SU-DHL-6 (cell line): ENCODE measurements around the gene EMX1.

Experiments
- H2AFZ ChIP-seq: fragments of 200-600 bp; sonication (generic); 2 replicates; pipeline ENCODE4 v1.6.1; 2014; ENCODE audit warnings: low read depth, mild to moderate bottlenecking, moderate library complexity, mixed read lengths, antibody characterized with exemption, low read length; ENCODE audit not compliant: severe bottlenecking
- H3F3A ChIP-seq: fragments of 200-600 bp; shearing (Covaris generic); 2 replicates; pipeline ENCODE4 v1.6.0; 2016; ENCODE audit warnings: antibody characterized with exemption, mild to moderate bottlenecking; ENCODE audit not compliant: insufficient read depth
- H3K27ac ChIP-seq: fragments of 200-600 bp; sonication (generic); 2 replicates; pipeline ENCODE4 v1.5.1; 2016; ENCODE audit warnings: low read depth, mild to moderate bottlenecking, low read length, moderate library complexity, mixed read lengths
- H3K27me3 ChIP-seq: fragments of 200-600 bp; sonication (generic), shearing (Covaris generic); 2 replicates; pipeline ENCODE4 v1.6.0; 2014; ENCODE audit warnings: mild to moderate bottlenecking, low read length
- H3K36me3 ChIP-seq: fragments of 200-600 bp; sonication (generic); 2 replicates; pipeline ENCODE4 v1.6.1; 2014; ENCODE audit warnings: mild to moderate bottlenecking, low read length, mixed read lengths
- H3K4me2 ChIP-seq: fragments of 300-600, 200-600 bp; shearing (Covaris generic), sonication (generic); 2 replicates; pipeline ENCODE4 v1.6.0; 2014; ENCODE audit warnings: low read length, low read depth, mild to moderate bottlenecking; ENCODE audit not compliant: poor library complexity, severe bottlenecking
- H3K4me3 ChIP-seq: fragments of 200-600 bp; sonication (generic); 2 replicates; pipeline ENCODE4 v1.5.1; 2014; ENCODE audit warnings: antibody characterized with exemption, low read length, mild to moderate bottlenecking, mixed read lengths; ENCODE audit not compliant: insufficient read depth, poor library complexity, severe bottlenecking
- H3K79me2 ChIP-seq: fragments of 200-600 bp; sonication (generic); 2 replicates; pipeline ENCODE4 v1.6.1; 2014; ENCODE audit warnings: mild to moderate bottlenecking, low read length, moderate library complexity; ENCODE audit not compliant: insufficient read depth
- H3K9ac ChIP-seq: fragments of 200-600 bp; sonication (generic); 2 replicates; pipeline ENCODE4 v1.7.0; 2014; ENCODE audit warnings: mild to moderate bottlenecking, low read length
- H3K9me2 ChIP-seq: fragments of 200-600 bp; sonication (generic); replicated peaks from 2 replicates; pipeline ENCODE4 v1.6.1; 2014; ENCODE audit warnings: low read length; ENCODE audit not compliant: insufficient read depth
- H3K9me3 ChIP-seq: fragments of 200-600 bp; sonication (generic); 2 replicates; pipeline ENCODE4 v1.6.1; 2014; ENCODE audit warnings: low read length, mixed read lengths; ENCODE audit not compliant: insufficient read depth
- H4K20me1 ChIP-seq: fragments of 200-600 bp; sonication (generic); 2 replicates; pipeline ENCODE4 v1.6.1; 2014; ENCODE audit warnings: low read depth, mild to moderate bottlenecking, antibody characterized with exemption, low read length, moderate library complexity, mixed read lengths
- EZH2phosphoT487 ChIP-seq: fragments of 200-600 bp; sonication (generic), shearing (Covaris generic); conservative IDR thresholded peaks from 2 replicates; pipeline ENCODE4 v1.6.1; 2018; ENCODE audit warnings: mild to moderate bottlenecking, antibody characterized with exemption, low read length, moderate library complexity, mixed read lengths
- TF ChIP-seq, protein P1 (sequence below): fragments of 200-600 bp; sonication (generic); IDR thresholded peaks from one replicate; pipeline ENCODE4 v1.5.1; 2017; ENCODE audit warnings: antibody characterized with exemption, mild to moderate bottlenecking, low read length, moderate library complexity; ENCODE audit not compliant: insufficient read depth, poor library complexity, severe bottlenecking

Gene EMX1

DNA sequence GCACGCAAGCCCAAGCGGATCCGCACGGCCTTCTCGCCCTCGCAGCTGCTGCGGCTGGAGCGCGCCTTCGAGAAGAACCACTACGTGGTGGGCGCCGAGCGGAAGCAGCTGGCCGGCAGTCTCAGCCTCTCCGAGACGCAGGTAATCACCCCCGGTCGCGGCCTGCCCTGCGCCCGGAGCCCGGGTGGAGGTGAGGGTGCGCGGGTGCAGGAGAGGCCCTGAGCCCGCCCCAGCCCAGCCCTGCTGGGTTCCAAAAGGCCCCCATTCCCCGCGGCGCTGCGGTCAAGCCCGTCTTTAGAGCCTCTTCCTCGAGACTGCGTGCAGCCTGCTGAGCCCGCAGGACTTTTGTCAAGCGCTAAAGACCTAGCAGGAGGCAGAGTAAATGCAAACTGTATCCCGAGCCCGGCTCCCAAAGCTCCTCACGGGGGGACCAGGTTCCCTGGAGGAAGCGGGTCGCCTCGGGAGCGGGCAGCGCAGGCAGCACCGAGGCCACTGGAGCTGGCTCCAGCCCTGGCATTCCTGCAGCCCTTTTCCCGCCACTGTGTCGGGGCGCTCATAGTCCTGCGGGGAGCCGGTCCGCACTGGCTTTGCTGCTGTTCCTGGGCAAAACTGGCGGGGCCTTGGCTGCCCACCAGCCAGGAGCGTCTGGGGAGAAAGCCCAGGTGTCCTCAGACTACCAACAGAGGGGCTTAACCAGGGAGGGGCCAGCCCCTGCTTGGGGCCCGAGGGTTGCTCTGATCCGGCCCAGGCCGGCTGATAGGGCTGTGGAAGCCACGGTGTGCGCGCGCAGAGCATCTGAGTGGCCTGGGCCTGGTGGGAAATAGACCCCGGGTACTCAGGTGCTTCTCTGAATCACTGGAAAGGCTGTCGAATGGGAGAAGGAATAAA lies 7.3 kb downstream of the EMX1 start:
- no peak overlapping the region for H3K4me3 ChIP-seq
- H3K36me3 ChIP-seq: no peaks in the 10 kb centered on the region
- no peaks in the 10 kb centered on the region for H3K79me2 ChIP-seq
- no peak overlapping the region for H3K4me2 ChIP-seq
- TF ChIP-seq, protein P1, sequence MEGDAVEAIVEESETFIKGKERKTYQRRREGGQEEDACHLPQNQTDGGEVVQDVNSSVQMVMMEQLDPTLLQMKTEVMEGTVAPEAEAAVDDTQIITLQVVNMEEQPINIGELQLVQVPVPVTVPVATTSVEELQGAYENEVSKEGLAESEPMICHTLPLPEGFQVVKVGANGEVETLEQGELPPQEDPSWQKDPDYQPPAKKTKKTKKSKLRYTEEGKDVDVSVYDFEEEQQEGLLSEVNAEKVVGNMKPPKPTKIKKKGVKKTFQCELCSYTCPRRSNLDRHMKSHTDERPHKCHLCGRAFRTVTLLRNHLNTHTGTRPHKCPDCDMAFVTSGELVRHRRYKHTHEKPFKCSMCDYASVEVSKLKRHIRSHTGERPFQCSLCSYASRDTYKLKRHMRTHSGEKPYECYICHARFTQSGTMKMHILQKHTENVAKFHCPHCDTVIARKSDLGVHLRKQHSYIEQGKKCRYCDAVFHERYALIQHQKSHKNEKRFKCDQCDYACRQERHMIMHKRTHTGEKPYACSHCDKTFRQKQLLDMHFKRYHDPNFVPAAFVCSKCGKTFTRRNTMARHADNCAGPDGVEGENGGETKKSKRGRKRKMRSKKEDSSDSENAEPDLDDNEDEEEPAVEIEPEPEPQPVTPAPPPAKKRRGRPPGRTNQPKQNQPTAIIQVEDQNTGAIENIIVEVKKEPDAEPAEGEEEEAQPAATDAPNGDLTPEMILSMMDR: no peak
- TF ChIP-seq EZH2phosphoT487: no peak
- no peaks in the 10 kb centered on the region for H3F3A ChIP-seq
- no peak overlapping the region for H3K27ac ChIP-seq
- no peak overlapping the region for H2AFZ ChIP-seq
- no peaks in the 10 kb centered on the region for H3K9me3 ChIP-seq
- H4K20me1 ChIP-seq: no peaks in the 10 kb centered on the region
- H3K27me3 ChIP-seq: no peaks in the 10 kb centered on the region
- no peaks in the 10 kb centered on the region for H3K9me2 ChIP-seq
- no peak overlapping the region for H3K9ac ChIP-seq

GRCh38 chr2:72925328-72925943 lies 8.1 kb downstream of the EMX1 start:
- H3K9me2 ChIP-seq: no peaks in the 10 kb centered on the region
- TF ChIP-seq, protein P1: no peak
- TF ChIP-seq EZH2phosphoT487: no peak
- H3K36me3 ChIP-seq: no peaks in the 10 kb centered on the region
- no peaks in the 10 kb centered on the region for H3K27me3 ChIP-seq
- H3K9ac ChIP-seq: no peak overlapping the region
- no peak overlapping the region for H3K4me2 ChIP-seq
- no peaks in the 10 kb centered on the region for H3K9me3 ChIP-seq
- no peak overlapping the region for H3K4me3 ChIP-seq
- no peak overlapping the region for H2AFZ ChIP-seq
- no peaks in the 10 kb centered on the region for H4K20me1 ChIP-seq
- no peaks in the 10 kb centered on the region for H3F3A ChIP-seq
- no peak overlapping the region for H3K27ac ChIP-seq
- H3K79me2 ChIP-seq: no peaks in the 10 kb centered on the region

- TF ChIP-seq, protein P1: no peak
- TF ChIP-seq EZH2phosphoT487: no peak
- Histone ChIP-seq H4K20me1 (no peaks in the 10 kb centered on the region), H3K79me2 (no peaks in the 10 kb centered on the region), H3K4me2 (no peak overlapping the region), H3K4me3 (no peak overlapping the region), H3K27me3 (no peaks in the 10 kb centered on the region), H3K9me3 (no peaks in the 10 kb centered on the region), H3F3A (no peaks in the 10 kb centered on the region), H3K9me2 (no peaks in the 10 kb centered on the region), H3K36me3 (no peaks in the 10 kb centered on the region), H3K9ac (no peak overlapping the region), H2AFZ (no peak overlapping the region), H3K27ac (no peak overlapping the region)
Observed at GRCh38 chr2:72926368-72926767, 9.0 kb downstream of the EMX1 start.
